GM19328 (cell line): Measurements from ENCODE around the gene NANOS2.
"Not testable (repeated sequence)": the region's sequence is repeated elsewhere in the genome, so short reads cannot be mapped to it uniquely, and the experiment has no call there.

ENCODE experiments used
- ATAC-seq: cut with Tn5 transposase; IDR thresholded peaks from one replicate; pipeline ENCODE4 v1.9.1; 2021; ENCODE audit warnings: mild to moderate bottlenecking, moderate library complexity; ENCODE audit not compliant: unreplicated experiment

NANOS2 gene

GRCh38 chr19:45876411-45877197 lies 38.0 kb downstream of the NANOS2 start:
- no peak for ATAC-seq

- ATAC-seq, result no peak
These were observed 38.5 kb downstream of the NANOS2 start for GRCh38 chr19:45876161-45876410.

- ATAC-seq, result no peak
These were observed 40.0 kb downstream of the NANOS2 start for GRCh38 chr19:45874620-45874966.

GRCh38 chr19:45873219-45873772 lies 41.3 kb downstream of the NANOS2 start:
- no peak for ATAC-seq

GRCh38 chr19:45872095-45872919 lies 42.3 kb downstream of the NANOS2 start:
- ATAC-seq, result no peak

- no peak for ATAC-seq
These were observed 43.8 kb downstream of the NANOS2 start for GRCh38 chr19:45870798-45871197.

- not testable (repeated sequence) for ATAC-seq
These were observed 47.3 kb downstream of the NANOS2 start for GRCh38 chr19:45867241-45867640.

- ATAC-seq, result no peak
These were observed 48.0 kb downstream of the NANOS2 start for GRCh38 chr19:45866400-45867176.

GRCh38 chr19:45865269-45865948 lies 49.2 kb downstream of the NANOS2 start:
- no peak for ATAC-seq

- no peak for ATAC-seq
These were observed 49.9 kb downstream of the NANOS2 start for GRCh38 chr19:45864629-45865082.

- no peak for ATAC-seq
These were observed 50.5 kb downstream of the NANOS2 start, which contains the start of gene FOXA3 for GRCh38 chr19:45863840-45864628. Gene FOXA3 (plus strand): TSS chr19:45864326. CDS start chr19:45864457, 131 bp downstream.

- no peak for ATAC-seq
These were observed 51.2 kb downstream of the NANOS2 start for GRCh38 chr19:45863335-45863839.
